HepG2 (cell line): ENCODE results near the gene TTC39C. TPM values are rescaled to one million over a fixed set of nuclear protein-coding genes. Genes with fewer than 3 reads are reported as not detected.
A peak's percentile ranks its signal among the peaks of the same experiment; 100 is the strongest.

Source experiments
- BATF2 ChIP-seq: sonication (generic); formaldehyde crosslinking; IDR thresholded peaks from 2 replicates; pipeline ENCODE4 v1.8.0; 2022; ENCODE audit warnings: mild to moderate bottlenecking, missing genetic modification reagents, moderate library complexity
- CENPT ChIP-seq: sonication (generic); formaldehyde crosslinking; IDR thresholded peaks from 2 replicates; pipeline ENCODE4 v1.8.0; 2022; ENCODE audit warnings: low read depth, mild to moderate bottlenecking, moderate library complexity, missing genetic modification reagents
- FOXJ3 ChIP-seq: sonication (generic); formaldehyde crosslinking; IDR thresholded peaks from 2 replicates; pipeline ENCODE4 v1.4.0; 2020; ENCODE audit warnings: missing genetic modification reagents, mild to moderate bottlenecking, borderline replicate concordance
- HDAC6 ChIP-seq: fragments of 200-600 bp; sonication (generic); IDR thresholded peaks from 2 replicates; pipeline ENCODE4 v1.7.0; 2017; ENCODE audit warnings: mild to moderate bottlenecking, antibody characterized with exemption, low read length, low read depth
- ISL2 ChIP-seq: sonication (generic); formaldehyde crosslinking; IDR thresholded peaks from 2 replicates; pipeline ENCODE4 v1.5.0; 2020; ENCODE audit warnings: missing genetic modification reagents
- JDP2 ChIP-seq: sonication (generic); formaldehyde crosslinking; IDR thresholded peaks from 2 replicates; pipeline ENCODE4 v1.8.1; 2022; ENCODE audit warnings: missing genetic modification reagents, borderline replicate concordance
- KLF15 ChIP-seq: sonication (generic); formaldehyde crosslinking; IDR thresholded peaks from 2 replicates; pipeline ENCODE4 v1.8.1; 2023; ENCODE audit warnings: borderline replicate concordance, mild to moderate bottlenecking, inconsistent platforms, missing genetic modification reagents, mixed read lengths
- LRRFIP1 ChIP-seq: sonication (generic); formaldehyde crosslinking; conservative IDR thresholded peaks from 2 replicates; pipeline ENCODE4 v1.4.0; 2020; ENCODE audit warnings: missing genetic modification reagents
- REPIN1 ChIP-seq: sonication (generic); formaldehyde crosslinking; IDR thresholded peaks from 2 replicates; pipeline ENCODE4 v1.8.0; 2022; ENCODE audit warnings: missing genetic modification reagents, low read depth, mild to moderate bottlenecking, borderline replicate concordance
- REXO4 ChIP-seq: sonication (generic); formaldehyde crosslinking; IDR thresholded peaks from 2 replicates; pipeline ENCODE4 v1.8.0; 2022; ENCODE audit warnings: missing genetic modification reagents, mild to moderate bottlenecking, borderline replicate concordance
- SP4 ChIP-seq: sonication (generic); formaldehyde crosslinking; IDR thresholded peaks from 2 replicates; pipeline ENCODE4 v1.8.1; 2023; ENCODE audit warnings: mild to moderate bottlenecking, missing genetic modification reagents
- TOE1 ChIP-seq: sonication (generic); formaldehyde crosslinking; IDR thresholded peaks from 2 replicates; pipeline ENCODE4 v1.4.0; 2020; ENCODE audit warnings: mild to moderate bottlenecking, missing genetic modification reagents
- TOPORS ChIP-seq: sonication (generic); formaldehyde crosslinking; IDR thresholded peaks from 2 replicates; pipeline ENCODE4 v1.8.0; 2023; ENCODE audit warnings: mild to moderate bottlenecking, missing genetic modification reagents
- YY1 ChIP-seq: IDR thresholded peaks from 2 replicates; pipeline ENCODE4 v1.6.1; 2011; ENCODE audit warnings: low read length, low read depth, moderate library complexity, mild to moderate bottlenecking; ENCODE audit not compliant: insufficient read depth, insufficient replicate concordance
- ZBTB25 ChIP-seq: IDR thresholded peaks from 2 replicates; pipeline ENCODE4 v1.6.1; 2018; ENCODE audit warnings: missing genetic modification reagents
- ZFP62 ChIP-seq: sonication (generic); formaldehyde crosslinking; IDR thresholded peaks from 2 replicates; pipeline ENCODE4 v1.4.0; 2020; ENCODE audit warnings: missing genetic modification reagents
- ZNF33B ChIP-seq: sonication (generic); formaldehyde crosslinking; IDR thresholded peaks from 2 replicates; pipeline ENCODE4 v1.5.1; 2020; ENCODE audit warnings: mild to moderate bottlenecking, missing genetic modification reagents
- ZNF44 ChIP-seq: sonication (generic); formaldehyde crosslinking; IDR thresholded peaks from 2 replicates; pipeline ENCODE4 v1.5.1; 2020; ENCODE audit warnings: mild to moderate bottlenecking, missing genetic modification reagents
- ZNF570 ChIP-seq: sonication (generic); formaldehyde crosslinking; IDR thresholded peaks from 2 replicates; pipeline ENCODE4 v1.4.0; 2020; ENCODE audit warnings: mild to moderate bottlenecking, missing genetic modification reagents, borderline replicate concordance
- ZNF775 ChIP-seq: sonication (generic); formaldehyde crosslinking; IDR thresholded peaks from 2 replicates; pipeline ENCODE4 v1.4.0; 2020; ENCODE audit warnings: missing genetic modification reagents, mild to moderate bottlenecking, moderate library complexity, borderline replicate concordance
- polyA plus RNA-seq, 8 experiments: library from polyadenylated mRNA; depleted of rRNA in 3 of 8; stranded (reverse) in 7 of 8; unstranded in 1 of 8; fragments of >200 nt; fragmentation: Illumina TruSeq in 4 of 8; extraction: Trizol in 4 of 8; gene quantifications; 2 replicates each; pipeline versions ENCODE4 v1.2.1 to v1.2.3, GENCODE V29; 2011 to 2016; ENCODE audit warnings: low read depth in 4 of 8, missing spikeins in 1 of 8, mixed read lengths in 1 of 8; ENCODE audit not compliant: insufficient read depth in 1 of 8
- total RNA-seq, 5 experiments: library from RNA; depleted of rRNA; stranded (reverse); fragments of >200 nt; fragmentation: Illumina TruSeq; extraction: Trizol; gene quantifications; 2 replicates each; pipeline ENCODE4 v1.2.3, GENCODE V29; 2016; ENCODE audit warnings: low read depth in 1 of 5
- TF ChIP-seq, protein P1 (sequence below): sonication (generic); formaldehyde crosslinking; IDR thresholded peaks from 2 replicates; pipeline ENCODE4 v1.5.0; 2020; ENCODE audit warnings: missing genetic modification reagents
- TF ChIP-seq, protein P2 (sequence below): IDR thresholded peaks from 2 replicates; pipeline ENCODE4 v1.6.1; 2016; ENCODE audit warnings: low read depth, control low read depth

The TTC39C gene
- total and polyA plus RNA-seq, 2 of the 13 experiments (the other 11 are each of a cell fraction or from before 2014, with no cell fraction given) = 19.1 to 25.9 TPM

DNA sequence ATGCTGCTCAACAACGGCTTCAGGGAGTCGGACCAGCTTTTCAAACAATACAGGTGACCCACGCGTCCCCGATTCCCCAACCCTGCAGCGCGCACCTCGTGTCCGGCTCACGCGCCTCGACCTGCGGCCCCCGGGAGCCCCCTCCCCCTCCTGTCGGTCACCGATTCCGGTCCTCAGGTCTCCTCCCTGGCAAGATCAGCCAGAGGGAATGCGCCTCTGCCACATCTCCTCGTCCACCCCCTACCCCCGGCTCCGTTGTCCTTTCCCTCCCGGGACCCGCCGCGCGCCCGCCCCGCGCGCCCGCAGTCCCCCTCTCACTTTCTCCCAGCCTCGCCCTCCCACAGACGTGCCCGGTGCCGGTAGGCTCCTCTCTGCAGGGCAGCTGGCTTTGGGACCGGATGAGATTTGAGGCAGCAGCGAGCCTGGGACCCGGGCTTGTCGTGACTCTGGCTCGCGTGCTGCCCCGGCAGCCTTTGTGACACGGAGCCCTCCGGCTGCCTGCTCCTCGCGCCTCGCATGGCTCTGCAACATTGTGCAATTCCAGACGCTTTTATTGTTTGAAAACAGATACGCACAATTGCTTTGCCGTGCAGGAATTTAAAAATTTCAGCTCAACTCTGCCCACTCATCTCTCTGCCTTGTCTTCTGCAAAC is 558 bp downstream of the TTC39C start (continued):
- TF ChIP-seq FOXJ3 (CRISPR knock-in tag) = no peak
- TF ChIP-seq, protein P1, sequence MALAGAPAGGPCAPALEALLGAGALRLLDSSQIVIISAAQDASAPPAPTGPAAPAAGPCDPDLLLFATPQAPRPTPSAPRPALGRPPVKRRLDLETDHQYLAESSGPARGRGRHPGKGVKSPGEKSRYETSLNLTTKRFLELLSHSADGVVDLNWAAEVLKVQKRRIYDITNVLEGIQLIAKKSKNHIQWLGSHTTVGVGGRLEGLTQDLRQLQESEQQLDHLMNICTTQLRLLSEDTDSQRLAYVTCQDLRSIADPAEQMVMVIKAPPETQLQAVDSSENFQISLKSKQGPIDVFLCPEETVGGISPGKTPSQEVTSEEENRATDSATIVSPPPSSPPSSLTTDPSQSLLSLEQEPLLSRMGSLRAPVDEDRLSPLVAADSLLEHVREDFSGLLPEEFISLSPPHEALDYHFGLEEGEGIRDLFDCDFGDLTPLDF (CRISPR knock-in tag) = no peak
- TF ChIP-seq ISL2 = 0 out of 2 replicates have a peak, but pooled peaks have one; percentile 14
- TF ChIP-seq TOPORS = no peak
- no peak for TF ChIP-seq ZBTB25 (CRISPR knock-in tag)
- TF ChIP-seq REPIN1 (CRISPR knock-in tag) = no peak
- no peak for TF ChIP-seq ZNF775 (CRISPR knock-in tag)
- TF ChIP-seq, protein P2, sequence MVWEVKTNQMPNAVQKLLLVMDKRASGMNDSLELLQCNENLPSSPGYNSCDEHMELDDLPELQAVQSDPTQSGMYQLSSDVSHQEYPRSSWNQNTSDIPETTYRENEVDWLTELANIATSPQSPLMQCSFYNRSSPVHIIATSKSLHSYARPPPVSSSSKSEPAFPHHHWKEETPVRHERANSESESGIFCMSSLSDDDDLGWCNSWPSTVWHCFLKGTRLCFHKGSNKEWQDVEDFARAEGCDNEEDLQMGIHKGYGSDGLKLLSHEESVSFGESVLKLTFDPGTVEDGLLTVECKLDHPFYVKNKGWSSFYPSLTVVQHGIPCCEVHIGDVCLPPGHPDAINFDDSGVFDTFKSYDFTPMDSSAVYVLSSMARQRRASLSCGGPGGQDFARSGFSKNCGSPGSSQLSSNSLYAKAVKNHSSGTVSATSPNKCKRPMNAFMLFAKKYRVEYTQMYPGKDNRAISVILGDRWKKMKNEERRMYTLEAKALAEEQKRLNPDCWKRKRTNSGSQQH (CRISPR knock-in tag) = no peak
- TF ChIP-seq JDP2 (CRISPR knock-in tag) = no peak
- no peak for TF ChIP-seq YY1
- TF ChIP-seq ZNF44 = no peak
- TF ChIP-seq KLF15 (CRISPR knock-in tag) = no peak
- no peak for TF ChIP-seq BATF2 (CRISPR knock-in tag)
- no peak for TF ChIP-seq REXO4 (CRISPR knock-in tag)
- 0 out of 2 replicates have a peak, but pooled peaks have one; percentile 36 for TF ChIP-seq CENPT (CRISPR knock-in tag)
- no peak for TF ChIP-seq TOE1 (CRISPR knock-in tag)
- TF ChIP-seq HDAC6 = no peak
- no peak for TF ChIP-seq LRRFIP1 (CRISPR knock-in tag)
- TF ChIP-seq ZNF33B (CRISPR knock-in tag) = peak; percentile 85; the same call in 1 of the 2 replicates
- TF ChIP-seq SP4 (CRISPR knock-in tag) = 0 out of 2 replicates have a peak, but pooled peaks have one; percentile 29
- TF ChIP-seq ZNF570 (CRISPR knock-in tag) = no peak
- TF ChIP-seq ZFP62 (CRISPR knock-in tag) = no peak
